Activated CD4-positive, alpha-beta T cell treated with anti-CD3 and anti-CD28 coated beads, Interleukin-2, amount 50 U/mL, for 24 hours (primary cell): Measurements from ENCODE around the gene DEF6.

Experiments
- DNase-seq, 2 donors: peaks; one replicate each; pipeline ENCODE4 v3.0.0-alpha.2; 2020; ENCODE audit warnings: low read depth in 1 of 2, low spot score in 1 of 2

The DEF6 gene

DNA sequence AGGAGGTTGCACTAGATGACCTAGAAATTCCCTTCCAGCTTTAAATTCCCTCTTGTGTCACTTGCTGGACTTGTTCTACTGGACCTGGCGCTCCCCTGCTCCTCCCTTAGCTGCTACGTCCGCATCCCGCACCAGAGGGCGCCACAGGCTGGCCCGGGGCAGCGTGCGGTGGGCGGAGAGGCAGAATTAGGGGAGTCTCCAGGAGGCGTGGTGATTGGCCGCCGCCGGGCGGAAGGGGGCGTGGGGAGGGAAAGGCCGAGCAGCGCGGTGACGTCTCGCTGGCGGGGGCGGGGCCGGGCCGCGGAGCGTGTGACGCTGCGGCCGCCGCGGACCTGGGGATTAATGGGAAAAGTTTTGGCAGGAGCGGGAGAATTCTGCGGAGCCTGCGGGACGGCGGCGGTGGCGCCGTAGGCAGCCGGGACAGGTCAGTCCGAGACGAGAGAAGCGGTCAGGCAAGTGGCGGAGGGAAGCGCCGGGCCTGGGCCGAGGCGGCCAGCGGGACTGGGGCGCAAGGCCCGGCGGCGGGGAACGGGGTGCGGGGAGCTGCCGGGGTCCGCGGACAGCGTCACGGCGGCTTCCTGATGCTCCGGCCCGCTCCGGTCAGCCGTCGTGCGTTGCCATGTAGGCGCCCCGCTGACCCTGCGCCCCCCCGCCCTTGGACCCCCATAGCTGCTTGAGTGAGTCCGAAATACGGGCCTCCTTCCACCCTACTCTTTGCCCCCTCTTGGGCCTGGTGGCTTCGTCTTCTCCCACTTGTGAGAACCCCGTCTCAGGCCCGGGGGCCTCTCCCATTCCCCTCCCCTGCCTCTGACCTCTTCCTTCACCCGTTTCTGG is 44.9 kb downstream of the DEF6 start, which contains the start of gene PPARD:
Gene PPARD, plus strand, starts transcription at position 301 of the 834 bp plus-strand sequence. CDS start 68,530 bp downstream, outside the sequence.
- DNase-seq: peak; percentile 96 to 97

DNA sequence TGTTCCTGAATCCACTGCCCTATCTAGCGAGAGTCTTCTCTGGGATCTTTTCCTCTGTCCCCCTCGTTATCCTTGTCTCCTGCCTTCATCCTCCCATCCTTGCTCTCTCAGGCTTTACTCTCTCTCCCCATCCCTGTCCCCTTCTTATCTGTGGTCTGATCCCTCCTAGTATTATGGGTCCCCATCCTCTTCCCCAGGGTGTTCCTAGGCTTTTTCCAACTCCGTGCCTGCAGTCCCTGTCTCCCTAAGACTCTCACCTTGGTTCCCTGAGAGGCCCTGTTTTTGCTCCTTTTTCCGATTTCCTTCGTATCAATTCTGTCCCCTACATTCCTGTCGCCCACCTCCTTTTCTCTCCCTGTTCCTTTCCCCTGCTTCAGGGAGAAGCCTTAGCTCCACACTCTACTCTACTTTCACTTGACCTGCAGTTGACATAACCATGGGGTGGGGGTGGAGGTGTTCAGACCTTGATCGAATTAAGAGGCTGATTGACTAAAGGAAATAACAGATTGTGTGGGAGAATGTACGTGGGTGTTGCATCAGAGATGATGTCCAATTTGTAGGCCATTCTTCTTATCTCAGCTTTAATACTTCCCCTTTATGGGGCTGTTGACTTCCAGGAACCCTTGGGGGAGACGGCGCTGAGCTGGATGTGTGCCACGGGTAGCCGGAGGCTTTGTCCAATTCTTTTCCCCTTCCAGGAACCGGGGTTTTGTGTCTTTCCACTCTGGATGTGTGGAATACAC is 45.6 kb downstream of the DEF6 start:
- DNase-seq: no peak

DNA sequence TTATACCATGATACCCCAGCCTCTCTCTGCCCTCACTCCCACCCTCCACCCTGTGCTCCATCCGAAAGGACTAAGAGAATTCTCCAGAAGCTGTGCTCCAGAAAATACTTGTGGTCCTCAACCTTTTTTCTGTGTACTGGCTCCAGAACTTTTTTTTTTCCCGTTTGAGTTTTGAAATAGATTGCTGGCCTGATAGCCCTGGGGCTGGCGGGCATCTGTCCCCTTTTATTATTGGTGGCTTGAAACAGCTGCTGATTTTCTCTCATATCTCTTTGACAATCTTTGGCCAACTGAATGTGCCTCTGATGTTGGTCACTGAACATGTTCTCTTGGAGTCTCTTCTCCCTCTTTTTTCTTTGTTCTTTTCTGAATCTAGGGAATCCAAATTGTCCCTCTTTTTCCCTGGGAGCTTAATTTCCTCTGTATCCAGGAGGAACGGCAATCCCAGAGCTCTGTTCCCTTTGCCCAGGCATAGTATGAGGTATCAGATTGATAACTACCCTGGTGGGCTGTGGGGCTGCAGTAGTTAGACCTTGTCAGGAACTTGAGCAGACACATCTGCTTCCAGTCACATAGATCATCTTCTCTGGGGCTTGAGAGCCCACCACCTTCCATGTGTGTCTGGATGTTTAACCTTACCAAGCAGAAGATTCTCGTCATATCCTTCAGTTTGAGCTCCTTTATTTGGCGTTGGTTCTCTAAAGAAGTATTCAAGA is 46.4 kb downstream of the DEF6 start:
- no peak for DNase-seq

DNA sequence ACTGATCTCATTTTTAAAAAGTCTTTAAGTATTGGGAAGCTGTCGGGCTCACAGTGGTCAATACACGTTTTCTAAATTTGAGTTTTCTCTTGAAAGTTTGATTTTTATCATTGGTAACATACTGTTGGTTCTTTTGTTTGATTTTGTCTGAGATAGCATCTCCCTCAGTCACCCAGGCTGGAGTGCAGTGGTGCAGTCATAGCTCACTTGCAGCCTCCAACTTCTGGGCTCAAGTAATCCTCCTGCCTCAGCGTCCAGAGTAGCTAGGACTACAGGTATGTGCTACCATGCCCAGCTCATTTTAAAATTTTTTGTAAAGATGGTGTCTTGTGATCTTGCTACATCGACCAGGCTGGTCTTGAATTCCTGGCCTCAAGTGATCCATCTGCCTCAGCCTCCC is 53.8 kb downstream of the DEF6 start:
- no peak for DNase-seq

DNA sequence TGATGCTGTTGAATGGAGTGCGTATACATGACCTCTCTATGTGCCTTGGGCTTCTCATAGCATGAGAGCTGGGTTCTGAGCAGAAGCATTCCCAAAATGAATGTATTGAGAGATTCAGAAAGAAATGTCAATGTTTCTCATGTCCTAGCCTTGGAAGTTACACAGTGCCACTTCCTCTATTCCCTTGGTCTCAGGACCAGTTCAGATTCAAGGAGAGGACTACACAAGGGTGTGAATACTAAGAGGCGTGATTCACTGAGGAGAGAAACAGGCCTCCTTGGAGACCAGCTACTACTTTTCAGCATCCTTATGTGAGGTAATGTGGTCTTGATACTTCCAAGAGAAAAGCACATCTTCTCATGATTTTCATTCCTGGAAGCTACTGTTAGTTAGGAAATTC is 55.1 kb downstream of the DEF6 start:
- no peak for DNase-seq

GRCh38 chr6:35354361-35355135 is 56.9 kb downstream of the DEF6 start:
- no peak for DNase-seq

DNA sequence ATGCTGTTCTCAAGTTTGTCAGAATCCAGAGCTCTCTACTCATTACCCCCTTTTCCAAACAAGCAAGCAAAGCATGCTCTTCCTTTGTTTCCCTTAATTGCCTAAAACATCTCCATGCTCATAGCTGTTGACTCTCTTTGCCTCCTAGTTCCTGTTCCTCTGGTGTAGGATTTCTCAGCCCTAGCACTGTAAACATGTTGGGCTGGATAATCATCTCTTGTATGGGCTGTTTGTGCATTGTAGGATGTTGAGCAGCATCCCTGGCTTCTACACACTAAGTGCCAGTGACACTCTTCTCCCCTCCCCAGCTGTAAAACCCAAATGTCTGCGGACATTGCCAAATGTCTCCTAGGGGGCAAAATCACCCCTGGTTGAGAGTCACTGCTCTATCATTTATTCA is 58.8 kb downstream of the DEF6 start:
- no peak for DNase-seq

GRCh38 chr6:35357677-35358076 is 60.1 kb downstream of the DEF6 start:
- DNase-seq: no peak

- no peak for DNase-seq
Measured at GRCh38 chr6:35358086-35358485, 60.5 kb downstream of the DEF6 start.

DNA sequence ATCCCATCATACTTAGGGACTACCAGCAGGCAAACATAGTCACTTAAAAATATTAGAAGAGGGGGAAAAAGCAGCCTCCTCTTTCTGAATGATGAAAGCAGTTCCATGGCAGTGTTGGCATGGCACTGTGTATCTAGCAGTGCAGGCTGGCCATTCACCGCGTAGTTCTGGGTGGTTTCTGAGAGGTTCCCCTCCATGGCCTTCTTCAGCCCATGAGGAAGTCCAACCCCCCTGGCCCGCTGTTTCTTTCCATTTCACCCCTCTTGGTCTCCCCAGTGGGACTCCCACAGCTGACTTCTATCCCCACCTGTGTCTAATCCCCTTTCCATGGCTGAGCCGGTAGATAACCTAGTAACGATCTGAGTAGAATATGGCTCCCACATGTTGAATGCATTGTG is 61.7 kb downstream of the DEF6 start:
- no peak for DNase-seq

- DNase-seq: no peak
Measured at GRCh38 chr6:35359744-35360348, 62.2 kb downstream of the DEF6 start.

- no peak for DNase-seq
Measured at GRCh38 chr6:35360349-35361138, 62.9 kb downstream of the DEF6 start.

DNA sequence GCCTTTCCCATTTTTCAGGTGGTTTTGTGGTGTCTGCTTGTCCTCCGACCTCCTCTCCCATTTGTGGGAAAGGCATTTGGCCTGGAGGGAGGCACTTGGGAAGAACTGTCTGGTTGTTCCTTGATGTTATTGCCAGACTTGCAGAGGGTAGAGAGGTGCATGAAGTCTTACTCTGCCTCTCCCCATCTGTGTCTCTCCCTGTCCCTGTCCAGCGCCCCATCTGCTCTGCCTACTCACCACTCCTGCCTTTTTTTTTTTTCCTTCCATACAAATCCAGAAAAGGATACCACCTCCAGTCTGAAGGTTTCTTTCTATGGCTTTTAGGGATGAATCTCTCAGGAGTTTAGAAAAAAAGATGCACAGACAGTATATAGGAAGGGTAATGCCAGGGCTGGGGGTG is 64.6 kb downstream of the DEF6 start:
- DNase-seq: no peak

DNA sequence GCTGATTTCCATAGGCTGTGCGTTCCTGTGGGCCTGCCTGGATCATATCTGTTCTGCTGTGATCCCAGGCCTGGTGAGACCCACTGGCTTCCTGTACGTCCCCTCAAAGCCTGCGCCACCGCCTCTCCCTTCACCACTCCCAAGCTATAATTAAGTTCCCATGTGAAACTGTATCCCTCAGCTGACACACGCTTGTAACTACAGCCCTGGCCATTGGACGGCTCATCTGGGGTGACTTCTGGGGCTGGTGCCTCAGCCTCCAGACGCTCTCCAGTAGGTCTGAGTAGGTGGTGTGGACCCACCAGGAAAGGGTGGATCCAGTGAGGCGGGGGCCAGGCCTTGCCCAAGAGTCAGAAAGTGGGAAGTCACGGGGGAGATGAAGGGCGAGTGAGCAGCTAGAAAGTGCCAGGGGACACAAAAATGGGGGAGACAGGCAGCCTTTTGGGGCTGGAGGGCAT is 65.7 kb downstream of the DEF6 start:
- DNase-seq: no peak

DNA sequence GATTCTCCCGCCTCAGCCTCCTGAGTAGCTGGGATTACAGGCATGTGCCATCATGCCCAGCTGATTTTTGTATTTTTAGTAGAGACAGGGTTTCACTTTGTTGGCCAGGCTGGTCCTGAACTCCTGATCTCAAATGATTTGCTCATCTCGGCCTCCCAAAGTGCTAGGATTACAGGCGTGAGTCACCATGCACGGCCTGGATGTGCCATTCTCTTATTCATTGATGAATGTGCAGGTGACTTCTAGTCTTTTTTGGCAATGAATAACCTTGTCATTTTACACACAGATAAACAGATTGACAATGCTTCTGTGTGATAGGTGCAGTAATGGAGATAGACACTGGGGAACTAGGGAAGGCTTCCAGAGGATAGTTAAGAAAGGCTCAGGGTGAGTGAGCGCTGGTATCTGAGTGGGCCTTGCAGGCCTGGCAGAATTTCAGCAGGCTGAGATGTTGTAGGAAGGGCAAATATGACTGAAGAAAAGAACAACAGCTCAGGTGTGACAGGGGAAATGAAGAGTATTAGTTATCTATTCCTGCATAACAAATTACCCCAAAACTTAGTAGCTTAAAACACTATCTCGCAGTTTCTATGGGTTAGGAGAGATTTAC is 68.1 kb downstream of the DEF6 start:
- DNase-seq: no peak

DNA sequence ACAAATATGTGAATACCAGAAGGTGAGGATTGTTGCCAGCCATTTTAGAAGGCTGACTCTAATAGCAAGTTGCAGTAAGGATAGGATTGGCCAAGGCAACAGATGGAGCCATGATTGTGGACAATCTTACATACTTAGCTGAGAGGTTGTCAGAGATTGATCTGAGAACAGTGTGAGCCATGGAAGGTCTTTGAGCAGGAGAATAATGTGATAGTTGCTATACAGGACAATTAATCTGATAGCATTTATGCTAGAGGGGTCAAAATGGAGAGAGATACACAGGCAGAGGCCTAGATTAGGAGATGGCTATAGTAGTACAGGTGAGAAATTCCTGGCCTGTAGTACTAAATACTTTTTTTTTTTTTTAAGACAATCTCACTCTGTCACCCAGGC is 68.6 kb downstream of the DEF6 start:
- DNase-seq: no peak

DNA sequence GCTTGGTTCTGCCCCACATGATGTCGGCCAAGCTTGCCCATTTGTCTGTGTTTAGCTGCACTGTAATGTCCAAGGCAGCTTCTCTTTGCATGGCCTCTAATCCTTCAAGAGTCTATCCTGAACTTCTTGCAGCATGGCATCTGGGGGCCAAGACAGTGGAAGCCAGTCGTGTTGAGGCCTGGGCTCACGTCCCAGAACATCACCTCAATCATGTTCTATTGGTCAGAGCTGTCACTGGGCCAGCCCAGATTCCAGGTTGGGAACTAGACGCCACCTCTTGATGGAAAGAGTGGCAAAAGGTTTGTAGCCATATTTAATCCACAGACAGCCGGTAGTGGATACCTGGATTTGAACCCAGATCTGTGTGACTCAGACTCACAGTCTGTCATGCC is 70.0 kb downstream of the DEF6 start:
- DNase-seq: no peak

- no peak for DNase-seq
Measured at GRCh38 chr6:35368038-35368887, 70.6 kb downstream of the DEF6 start.
